Measurements from ENCODE around the gene SF3A2. TPM values are rescaled to one million over a fixed set of nuclear protein-coding genes. Genes with fewer than 3 reads are reported as not detected.

SF3A2 gene
- total RNA-seq, 4 donors from 2014 or later: 13.2 to 31.1 (median 24.5) TPM

DNA sequence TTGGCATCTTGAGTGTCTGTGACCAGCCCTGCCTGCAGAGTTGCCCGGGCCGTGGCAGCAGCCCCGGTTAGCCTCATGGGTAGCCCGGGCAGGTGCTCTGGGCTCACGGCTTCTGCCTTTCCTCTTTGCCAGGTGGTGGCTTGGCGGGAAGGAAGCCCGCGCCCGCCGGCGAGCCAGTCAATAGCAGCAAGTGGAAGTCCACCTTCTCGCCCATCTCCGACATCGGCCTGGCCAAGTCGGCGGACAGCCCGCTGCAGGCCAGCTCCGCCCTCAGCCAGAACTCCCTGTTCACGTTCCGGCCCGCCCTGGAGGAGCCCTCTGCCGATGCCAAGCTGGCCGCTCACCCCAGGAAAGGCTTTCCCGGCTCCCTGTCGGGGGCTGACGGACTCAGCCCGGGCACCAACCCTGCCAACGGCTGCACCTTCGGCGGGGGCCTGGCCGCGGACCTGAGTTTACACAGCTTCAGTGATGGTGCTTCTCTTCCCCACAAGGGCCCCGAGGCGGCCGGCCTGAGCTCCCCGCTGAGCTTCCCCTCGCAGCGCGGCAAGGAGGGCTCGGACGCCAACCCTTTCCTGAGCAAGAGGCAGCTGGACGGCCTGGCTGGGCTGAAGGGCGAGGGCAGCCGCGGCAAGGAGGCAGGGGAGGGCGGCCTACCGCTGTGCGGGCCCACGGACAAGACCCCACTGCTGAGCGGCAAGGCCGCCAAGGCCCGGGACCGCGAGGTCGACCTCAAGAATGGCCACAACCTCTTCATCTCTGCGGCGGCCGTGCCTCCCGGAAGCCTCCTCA, 10.4 kb upstream of the SF3A2 start:
- DNase-seq (ENCODE audit: low spot score): no peak
- no peak for ATAC-seq (ENCODE audit: low FRiP score)
- TF ChIP-seq, protein P1, sequence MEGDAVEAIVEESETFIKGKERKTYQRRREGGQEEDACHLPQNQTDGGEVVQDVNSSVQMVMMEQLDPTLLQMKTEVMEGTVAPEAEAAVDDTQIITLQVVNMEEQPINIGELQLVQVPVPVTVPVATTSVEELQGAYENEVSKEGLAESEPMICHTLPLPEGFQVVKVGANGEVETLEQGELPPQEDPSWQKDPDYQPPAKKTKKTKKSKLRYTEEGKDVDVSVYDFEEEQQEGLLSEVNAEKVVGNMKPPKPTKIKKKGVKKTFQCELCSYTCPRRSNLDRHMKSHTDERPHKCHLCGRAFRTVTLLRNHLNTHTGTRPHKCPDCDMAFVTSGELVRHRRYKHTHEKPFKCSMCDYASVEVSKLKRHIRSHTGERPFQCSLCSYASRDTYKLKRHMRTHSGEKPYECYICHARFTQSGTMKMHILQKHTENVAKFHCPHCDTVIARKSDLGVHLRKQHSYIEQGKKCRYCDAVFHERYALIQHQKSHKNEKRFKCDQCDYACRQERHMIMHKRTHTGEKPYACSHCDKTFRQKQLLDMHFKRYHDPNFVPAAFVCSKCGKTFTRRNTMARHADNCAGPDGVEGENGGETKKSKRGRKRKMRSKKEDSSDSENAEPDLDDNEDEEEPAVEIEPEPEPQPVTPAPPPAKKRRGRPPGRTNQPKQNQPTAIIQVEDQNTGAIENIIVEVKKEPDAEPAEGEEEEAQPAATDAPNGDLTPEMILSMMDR (IDR thresholded peaks at IDR 0.05): no peak

DNA sequence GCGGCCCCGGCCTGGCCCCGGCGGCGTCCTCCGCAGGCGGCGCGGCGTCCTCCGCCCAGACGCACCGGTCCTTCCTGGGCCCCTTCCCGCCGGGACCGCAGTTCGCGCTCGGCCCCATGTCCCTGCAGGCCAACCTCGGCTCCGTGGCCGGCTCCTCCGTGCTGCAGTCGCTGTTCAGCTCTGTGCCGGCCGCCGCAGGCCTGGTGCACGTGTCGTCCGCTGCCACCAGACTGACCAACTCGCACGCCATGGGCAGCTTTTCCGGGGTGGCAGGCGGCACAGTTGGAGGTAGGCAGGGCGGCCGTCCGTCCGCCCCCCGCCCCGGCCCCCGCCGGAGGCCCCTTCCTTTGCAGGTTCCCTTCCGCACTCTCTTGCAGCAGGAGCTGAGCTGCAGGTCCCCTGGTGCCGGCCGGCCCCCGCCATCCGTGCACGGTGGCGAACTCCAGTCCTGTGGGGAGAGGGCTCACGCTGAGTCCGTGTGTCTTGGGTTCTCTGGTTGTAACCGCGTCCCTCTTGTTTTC, 9.7 kb upstream of the SF3A2 start:
- DNase-seq (ENCODE audit: low spot score) (no peak), ATAC-seq (ENCODE audit: low FRiP score) (no peak)
- TF ChIP-seq, protein P1 (IDR thresholded peaks at IDR 0.05): no peak

DNA sequence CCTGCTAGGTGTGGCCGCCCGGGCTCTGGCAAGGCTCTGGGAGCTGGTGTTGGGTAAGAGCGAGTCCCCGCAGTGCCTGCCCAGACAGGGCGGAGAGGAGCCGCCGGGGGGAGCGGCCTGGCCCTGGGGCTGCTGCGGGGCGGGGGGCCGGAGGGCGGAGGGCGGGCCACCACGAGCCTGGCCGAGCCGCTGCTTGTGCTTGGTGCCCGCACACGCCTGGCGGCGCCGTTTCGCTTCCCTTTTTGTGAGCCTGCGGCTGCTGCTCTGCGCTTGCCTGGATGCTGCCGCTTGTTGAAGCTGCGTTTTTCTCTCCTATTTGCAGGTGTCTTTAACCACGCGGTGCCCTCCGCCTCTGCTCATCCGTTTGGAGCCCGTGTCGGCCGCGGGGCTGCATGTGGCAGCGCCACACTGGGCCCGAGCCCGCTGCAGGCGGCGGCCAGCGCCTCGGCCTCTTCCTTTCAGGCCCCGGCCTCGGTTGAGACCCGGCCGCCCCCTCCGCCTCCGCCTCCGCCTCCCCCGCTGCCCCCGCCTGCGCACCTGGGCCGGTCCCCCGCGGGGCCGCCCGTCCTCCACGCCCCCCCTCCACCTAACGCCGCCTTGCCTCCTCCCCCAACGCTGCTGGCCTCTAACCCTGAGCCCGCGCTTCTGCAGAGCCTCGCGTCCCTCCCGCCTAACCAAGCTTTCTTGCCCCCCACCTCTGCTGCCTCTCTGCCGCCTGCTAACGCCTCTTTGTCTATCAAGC, 9.0 kb upstream of the SF3A2 start:
- no peak for ATAC-seq (ENCODE audit: low FRiP score)
- TF ChIP-seq, protein P1 (IDR thresholded peaks at IDR 0.05): no peak

DNA sequence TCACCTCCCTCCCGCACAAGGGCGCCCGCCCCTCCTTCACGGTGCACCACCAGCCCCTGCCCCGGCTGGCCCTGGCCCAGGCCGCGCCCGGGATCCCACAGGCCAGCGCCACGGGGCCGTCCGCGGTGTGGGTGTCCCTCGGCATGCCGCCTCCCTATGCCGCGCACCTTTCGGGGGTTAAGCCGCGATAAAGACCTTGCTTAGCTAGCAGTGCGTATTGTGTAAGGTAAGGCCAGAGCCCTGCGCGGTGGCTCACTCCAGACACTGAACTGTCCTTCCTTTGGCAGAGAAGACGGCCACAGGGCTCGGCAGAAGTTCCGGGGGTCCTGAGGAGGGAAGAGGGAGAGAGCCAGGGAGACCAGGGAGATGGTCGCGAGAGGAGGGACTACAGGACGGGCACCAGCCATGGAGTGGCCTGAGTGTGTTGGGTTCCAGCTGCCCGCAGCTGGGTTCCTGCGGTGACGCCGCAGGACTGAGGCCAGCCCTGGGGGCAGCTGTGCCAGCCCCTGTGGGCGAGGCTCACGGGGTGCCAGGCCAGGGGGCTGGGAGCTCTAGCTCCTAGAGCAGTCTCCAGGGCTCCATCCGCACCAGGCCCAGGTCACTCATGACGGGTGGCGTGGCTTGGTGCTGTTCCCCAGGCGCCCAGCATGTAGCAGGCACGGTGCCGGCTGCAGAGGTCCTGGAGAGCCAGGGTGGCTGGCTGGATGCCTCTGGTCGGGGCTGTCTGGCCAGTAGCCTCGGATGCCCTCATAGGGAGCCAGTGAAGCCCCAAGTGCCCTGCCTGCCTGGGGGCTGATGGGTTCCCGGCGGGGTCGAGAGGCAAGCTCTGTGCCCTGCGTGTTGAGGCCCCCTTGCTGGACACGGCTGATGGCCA, 8.2 kb upstream of the SF3A2 start:
- no peak for ATAC-seq (ENCODE audit: low FRiP score)
- no peak for DNase-seq (ENCODE audit: low spot score)
- TF ChIP-seq, protein P1 (IDR thresholded peaks at IDR 0.05): no peak

More for the DNA sequence above, 9.0 kb upstream of the SF3A2 start:
- DNase-seq (ENCODE audit: low spot score): no peak

DNA sequence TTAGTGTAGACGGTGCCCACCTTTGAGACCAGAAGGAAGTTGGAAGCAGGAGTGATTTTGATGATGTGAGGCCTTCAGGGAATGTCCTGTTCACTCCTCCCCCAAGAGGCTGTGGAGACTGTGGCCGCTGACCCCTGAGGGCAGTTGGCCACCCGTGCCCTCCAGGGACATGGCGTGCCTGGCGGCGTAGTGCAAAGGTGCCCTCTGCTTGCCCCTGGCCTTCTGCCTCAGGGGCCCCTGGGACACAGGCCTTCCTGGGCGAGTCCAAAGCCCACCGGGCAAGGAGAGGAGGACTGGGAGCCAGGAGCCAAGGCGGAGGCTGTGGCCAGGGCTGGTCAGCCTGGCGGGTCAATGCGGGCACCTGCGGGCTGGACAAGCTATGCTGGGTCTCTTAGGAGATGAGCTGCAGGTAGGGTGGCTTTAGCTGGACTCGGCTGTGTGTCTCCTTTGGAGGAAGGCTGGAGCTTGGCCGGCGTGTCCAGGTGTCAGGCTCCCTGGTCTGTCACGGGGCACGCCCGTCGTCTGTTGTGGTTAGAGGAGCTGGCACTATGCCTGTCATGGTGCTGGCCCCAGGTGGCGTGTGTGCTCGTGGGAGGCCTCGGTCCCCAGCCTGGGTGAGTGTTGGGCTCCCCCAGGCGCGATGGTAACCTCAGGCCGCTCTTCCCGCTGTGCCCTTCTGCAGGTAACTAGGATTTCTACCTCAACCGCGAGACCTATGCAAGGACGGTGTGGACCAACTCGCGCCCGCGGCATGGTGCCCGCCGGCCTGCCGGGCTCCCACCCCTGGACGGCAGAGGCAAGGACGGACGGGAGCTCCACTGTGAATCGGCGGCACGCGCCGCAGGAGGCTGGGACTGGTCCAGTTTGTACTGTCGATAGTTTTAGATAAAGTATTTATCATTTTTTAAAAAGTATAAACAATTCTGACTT, 7.3 kb upstream of the SF3A2 start:
- no peak for DNase-seq (ENCODE audit: low spot score)
- no peak for ATAC-seq (ENCODE audit: low FRiP score)
- TF ChIP-seq, protein P1 (IDR thresholded peaks at IDR 0.05): no peak
